HCT116 (cell line): ENCODE measurements around the gene LRIT2.

Experiments
- ATF3 ChIP-seq: IDR thresholded peaks from 2 replicates; pipeline ENCODE4 v1.6.1; 2012
- CTCF ChIP-seq, 3 experiments: fragments of 200-600 bp in 1 of 3; sonication (generic) in 1 of 3; IDR thresholded peaks in 2 of 3; conservative IDR thresholded peaks in 1 of 3; 2 replicates each; pipeline ENCODE4 v1.5.1; 2012 to 2017; ENCODE audit warnings: low read depth in 2 of 3, low read length in 2 of 3, antibody characterized with exemption in 1 of 3, borderline replicate concordance in 1 of 3, control low read depth in 1 of 3, mild to moderate bottlenecking in 1 of 3, mixed read lengths in 1 of 3, mixed run types in 1 of 3, moderate library complexity in 1 of 3; ENCODE audit not compliant: insufficient read depth in 1 of 3
- POLR2A ChIP-seq: IDR thresholded peaks from 2 replicates; pipeline ENCODE4 v1.7.0; 2011; ENCODE audit warnings: borderline replicate concordance; ENCODE audit not compliant: insufficient read depth, insufficient read length; ENCODE audit errors: extremely low read depth
- POLR2AphosphoS5 ChIP-seq: IDR thresholded peaks from 2 replicates; pipeline ENCODE4 v1.6.1; 2011; ENCODE audit warnings: mild to moderate bottlenecking, low read depth, low read length, moderate library complexity
- REST ChIP-seq: IDR thresholded peaks from 2 replicates; pipeline ENCODE4 v1.6.1; 2012; ENCODE audit warnings: low read depth
- SP1 ChIP-seq: IDR thresholded peaks from 2 replicates; pipeline ENCODE4 v1.6.1; 2012; ENCODE audit warnings: low read depth
- SRF ChIP-seq: IDR thresholded peaks from 2 replicates; pipeline ENCODE4 v1.6.1; 2012; ENCODE audit warnings: low read depth
- YY1 ChIP-seq: IDR thresholded peaks from 2 replicates; pipeline ENCODE4 v1.6.1; 2011; ENCODE audit warnings: low read length, low read depth, moderate library complexity, mild to moderate bottlenecking; ENCODE audit not compliant: insufficient replicate concordance; ENCODE audit errors: extremely low read depth

GRCh38 chr10:84200537-84201243 is 24.7 kb downstream of the LRIT2 start:
- TF ChIP-seq REST (no peak), CTCF (IDR thresholded peaks at IDR 0.05 in 2 of 3, conservative IDR thresholded peaks at IDR 0.05 in 1 of 3; ENCODE audit: borderline replicate concordance in 1 of 3, insufficient read depth in 1 of 3, low read depth in 2 of 3, low read length in 2 of 3) (no peak), POLR2AphosphoS5 (no peak), YY1 (no peak), SP1 (no peak), POLR2A (no peak), ATF3 (no peak), SRF (no peak)
